Activated T-cell treated with anti-CD3 and anti-CD28 coated beads, Interleukin-2, amount 50 U/mL, for 72 hours (primary cell): Measurements from ENCODE around the gene RBMS1. TPM values are rescaled to one million over a fixed set of nuclear protein-coding genes. Genes with fewer than 3 reads are reported as not detected.

ENCODE experiments used
- ATAC-seq, 2 donors: fragments of 150-1000 bp; cut with Tn5 transposase; replicated peaks in 1 of 2; 2 replicates each; pipeline ENCODE4 v1.10.0; 2021; ENCODE audit warnings: moderate library complexity in 2 of 2, mild to moderate bottlenecking in 1 of 2
- DNase-seq, 2 donors: peaks; one replicate each; pipeline ENCODE4 v3.0.0; 2021 to 2022; ENCODE audit warnings: mixed read lengths in 1 of 2
- H3K27ac Mint-ChIP-seq: one replicate; pipeline ENCODE4 v1.8.0; 2022; ENCODE audit warnings: mild to moderate bottlenecking, moderate library complexity, mixed read lengths
- H3K27me3 Mint-ChIP-seq: one replicate; pipeline ENCODE4 v1.8.0; 2022; ENCODE audit warnings: low read depth, mixed read lengths
- H3K36me3 Mint-ChIP-seq, 2 donors: one replicate each; pipeline ENCODE4 v1.8.0; 2022; ENCODE audit warnings: mixed read lengths in 2 of 2, mild to moderate bottlenecking in 1 of 2; ENCODE audit not compliant: insufficient read depth in 2 of 2
- H3K4me1 Mint-ChIP-seq: one replicate; pipeline ENCODE4 v1.8.0; 2022; ENCODE audit warnings: low read depth, mixed read lengths
- H3K4me3 Mint-ChIP-seq, 2 donors: one replicate each; pipeline ENCODE4 v1.8.0; 2022; ENCODE audit warnings: mild to moderate bottlenecking in 2 of 2, mixed read lengths in 2 of 2, moderate library complexity in 2 of 2
- H3K9me3 Mint-ChIP-seq, 2 donors: one replicate each; pipeline ENCODE4 v1.8.0; 2022; ENCODE audit warnings: mixed read lengths in 2 of 2
- total RNA-seq, 2 donors: library from RNA; stranded (reverse); gene quantifications; one replicate each; pipeline ENCODE4 v1.2.3, GENCODE V29; 2022

Gene RBMS1
- total RNA-seq, 2 donors from 2014 or later = 48.4 to 55.1 TPM

DNA sequence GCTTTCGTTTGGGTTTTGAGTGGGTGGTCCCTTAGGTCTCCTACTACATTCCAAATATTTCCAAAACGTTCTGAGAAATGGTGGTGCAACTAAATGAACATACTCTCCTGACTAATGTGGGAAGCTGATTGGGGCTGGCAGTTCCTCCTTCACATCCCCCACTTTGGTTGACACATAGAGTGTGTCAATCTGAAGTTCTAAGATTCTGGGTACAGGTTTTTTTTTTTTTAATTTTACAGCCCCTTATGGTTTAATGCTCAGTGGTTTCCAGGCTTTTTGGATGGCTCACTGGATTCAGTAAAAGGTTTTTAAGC, 235.2 kb downstream of the RBMS1 start:
- H3K9me3 Mint-ChIP-seq = peaks cover 0 to 1% of the 10 kb centered on the region in 2 donors
- no peak overlapping the region for H3K27ac Mint-ChIP-seq
- no peak for ATAC-seq
- no peak for DNase-seq
- no peaks in the 10 kb centered on the region for H3K36me3 Mint-ChIP-seq
- H3K27me3 Mint-ChIP-seq = peaks cover 9% of the 10 kb centered on the region
- H3K4me3 Mint-ChIP-seq = no peak overlapping the region
- H3K4me1 Mint-ChIP-seq = no peaks in the 10 kb centered on the region

DNA sequence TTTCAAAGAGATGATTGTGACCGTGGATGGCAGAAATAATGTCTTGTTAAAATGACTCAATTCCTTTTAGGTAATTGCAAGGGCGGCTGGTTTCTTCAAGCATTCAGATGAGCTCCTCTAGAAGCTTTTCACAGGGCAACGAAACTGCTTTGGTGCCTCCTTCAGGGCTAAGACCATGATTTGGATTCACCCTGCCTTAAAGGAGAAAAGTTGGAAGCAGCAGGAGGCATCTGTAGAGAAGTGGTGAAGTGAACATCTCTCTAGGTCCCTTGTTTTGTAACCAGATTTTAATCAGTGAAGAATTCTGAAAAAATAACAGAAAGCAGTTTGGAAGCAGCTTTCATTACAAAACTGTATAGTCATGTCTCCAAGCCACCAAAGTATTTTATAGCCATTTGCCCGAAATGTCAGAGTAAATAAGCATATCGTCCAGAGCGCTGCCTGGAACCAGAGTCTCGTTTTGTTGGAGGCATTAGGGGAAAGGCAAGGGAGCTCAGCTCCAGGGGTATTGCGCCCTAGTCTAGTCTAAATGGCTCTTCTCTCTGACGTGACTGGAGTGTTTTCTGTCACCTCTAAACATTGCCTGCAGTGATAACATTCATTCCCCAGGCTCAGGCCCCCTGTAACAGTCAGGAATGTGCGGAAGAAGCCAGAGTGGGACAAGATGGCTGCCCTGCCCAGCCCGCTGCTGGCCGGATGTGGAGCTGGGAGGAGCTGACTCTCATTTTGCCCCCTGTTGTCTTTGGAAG, 235.7 kb downstream of the RBMS1 start:
- no peak for ATAC-seq

DNA sequence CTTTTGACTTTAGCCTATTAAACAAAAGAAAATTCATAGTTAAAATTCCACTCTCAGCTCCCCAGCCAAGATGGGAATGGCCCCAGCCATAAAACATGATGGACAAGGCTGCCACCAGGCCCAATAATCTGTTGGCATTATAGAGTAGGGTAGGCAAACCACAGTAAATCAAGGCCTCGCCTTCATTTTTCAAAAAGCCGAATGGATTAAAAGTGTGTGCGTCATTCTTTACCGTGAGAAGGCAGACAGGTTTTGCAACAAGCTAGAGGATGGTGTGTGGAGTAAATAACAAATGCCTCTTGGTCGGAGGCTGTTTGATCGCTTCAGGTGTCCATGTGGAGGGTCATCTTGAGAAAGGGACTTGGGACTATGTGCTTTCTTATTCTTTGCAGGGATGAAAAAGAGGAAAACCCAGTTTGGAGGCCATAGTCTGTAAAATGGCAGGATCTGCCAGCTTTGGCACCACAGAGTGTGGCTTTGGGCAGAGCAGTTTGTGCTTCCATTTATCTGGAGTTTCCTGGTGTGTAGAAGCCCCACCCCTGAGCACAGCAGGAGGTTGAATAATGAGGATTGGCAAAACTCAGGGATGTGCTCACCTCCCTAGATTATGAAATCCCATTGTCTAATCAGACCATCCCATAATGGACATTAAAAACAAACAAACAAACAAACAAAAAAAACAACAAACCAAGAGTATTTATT, 236.4 kb downstream of the RBMS1 start:
- DNase-seq = no peak
- Mint-ChIP-seq H3K9me3 (peaks cover 0 to 1% of the 10 kb centered on the region in 2 donors), H3K27ac (no peak overlapping the region), H3K4me3 (no peak overlapping the region), H3K27me3 (peaks cover 12% of the 10 kb centered on the region), H3K4me1 (no peaks in the 10 kb centered on the region), H3K36me3 (no peaks in the 10 kb centered on the region)
- ATAC-seq = no peak

More for the DNA sequence above, 235.7 kb downstream of the RBMS1 start:
- H3K4me1 Mint-ChIP-seq = no peaks in the 10 kb centered on the region
- no peak overlapping the region for H3K4me3 Mint-ChIP-seq
- DNase-seq = no peak
- H3K27ac Mint-ChIP-seq = no peak overlapping the region
- H3K9me3 Mint-ChIP-seq = peaks cover 0 to 1% of the 10 kb centered on the region in 2 donors
- H3K36me3 Mint-ChIP-seq = no peaks in the 10 kb centered on the region
- peaks cover 12% of the 10 kb centered on the region for H3K27me3 Mint-ChIP-seq

GRCh38 chr2:160256507-160256906, 237.1 kb downstream of the RBMS1 start:
- H3K36me3 Mint-ChIP-seq = no peaks in the 10 kb centered on the region
- H3K4me1 Mint-ChIP-seq = no peaks in the 10 kb centered on the region
- DNase-seq = no peak
- H3K27ac Mint-ChIP-seq = no peak overlapping the region
- H3K4me3 Mint-ChIP-seq = no peak overlapping the region
- peaks cover 0 to 1% of the 10 kb centered on the region in 2 donors for H3K9me3 Mint-ChIP-seq
- no peak for ATAC-seq
- peaks cover 7% of the 10 kb centered on the region for H3K27me3 Mint-ChIP-seq

GRCh38 chr2:160255408-160255807, 238.2 kb downstream of the RBMS1 start:
- Mint-ChIP-seq H3K4me1 (no peaks in the 10 kb centered on the region), H3K27ac (no peak overlapping the region), H3K4me3 (no peak overlapping the region), H3K9me3 (peaks cover 0 to 1% of the 10 kb centered on the region in 2 donors), H3K27me3 (peaks cover 5% of the 10 kb centered on the region), H3K36me3 (no peaks in the 10 kb centered on the region)
- no peak for DNase-seq
- ATAC-seq = no peak

DNA sequence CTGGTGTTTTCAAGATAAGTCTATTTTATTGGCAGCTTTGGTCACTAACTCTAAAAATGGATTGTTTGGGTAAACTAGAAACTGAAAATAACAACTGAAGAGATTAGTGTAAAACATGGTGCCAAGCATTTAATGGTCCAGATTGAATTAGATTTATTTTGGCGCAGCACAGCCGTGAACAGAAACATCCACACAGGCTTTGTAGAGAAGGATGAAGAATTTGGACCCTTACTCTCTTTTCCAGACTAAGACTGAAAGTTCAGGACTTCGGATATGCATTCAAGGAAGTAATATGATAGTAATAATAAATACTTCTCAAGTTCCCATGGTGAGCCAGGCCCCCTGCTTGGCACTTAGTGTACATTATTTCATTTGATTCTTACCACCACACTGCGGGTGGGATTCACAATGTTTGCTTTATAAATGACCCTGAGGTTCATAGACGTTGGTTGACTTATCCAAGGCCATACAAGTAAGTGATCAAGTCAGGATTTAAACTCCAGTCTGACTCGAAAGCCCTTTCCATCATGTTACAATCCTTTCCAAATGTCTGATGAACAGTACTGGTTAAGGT, 239.3 kb downstream of the RBMS1 start:
- peaks cover 5% of the 10 kb centered on the region for H3K27me3 Mint-ChIP-seq
- no peaks in the 10 kb centered on the region for H3K36me3 Mint-ChIP-seq
- H3K4me1 Mint-ChIP-seq = no peaks in the 10 kb centered on the region
- H3K27ac Mint-ChIP-seq = no peak overlapping the region
- DNase-seq (no peak), ATAC-seq (no peak)
- H3K4me3 Mint-ChIP-seq = no peak overlapping the region
- H3K9me3 Mint-ChIP-seq = no peaks in the 10 kb centered on the region

DNA sequence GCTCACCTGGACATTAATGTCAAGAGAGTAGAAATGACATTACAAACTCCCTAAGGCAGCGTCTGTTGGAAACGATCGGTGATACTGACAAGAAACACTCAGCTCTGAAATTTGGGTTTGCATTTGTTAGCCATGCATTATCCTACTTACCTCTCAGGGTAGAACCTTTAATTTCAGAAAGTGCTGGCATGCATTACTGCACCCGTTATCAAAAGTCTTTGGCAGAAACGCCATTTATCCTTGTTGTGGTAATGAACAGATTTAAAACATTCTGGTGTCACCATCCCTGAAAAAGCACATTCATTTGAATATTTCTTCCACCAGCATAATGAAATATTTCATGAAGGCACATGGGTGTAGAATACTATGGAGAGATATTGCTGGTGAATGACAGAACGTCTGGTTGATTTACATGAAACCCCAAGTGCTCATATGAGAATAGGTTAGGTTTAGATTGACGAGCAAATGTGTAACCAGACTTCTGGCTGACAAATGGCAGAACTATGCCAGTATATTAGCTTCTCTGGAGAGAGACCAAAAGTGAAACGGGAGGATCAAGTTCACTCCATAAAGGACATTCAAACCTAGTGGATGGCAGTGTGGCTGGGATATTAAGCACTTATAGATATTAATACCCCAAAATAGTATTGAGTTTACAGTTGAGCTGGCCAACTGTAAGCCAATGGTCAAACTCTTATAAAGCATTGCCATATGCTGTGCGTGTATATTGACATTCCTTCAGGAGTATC, 240.0 kb downstream of the RBMS1 start:
- DNase-seq (no peak), ATAC-seq (no peak)
- Mint-ChIP-seq H3K27ac (no peak overlapping the region), H3K4me3 (no peak overlapping the region), H3K4me1 (no peaks in the 10 kb centered on the region), H3K9me3 (no peaks in the 10 kb centered on the region), H3K36me3 (no peaks in the 10 kb centered on the region), H3K27me3 (peaks cover 5% of the 10 kb centered on the region)

DNA sequence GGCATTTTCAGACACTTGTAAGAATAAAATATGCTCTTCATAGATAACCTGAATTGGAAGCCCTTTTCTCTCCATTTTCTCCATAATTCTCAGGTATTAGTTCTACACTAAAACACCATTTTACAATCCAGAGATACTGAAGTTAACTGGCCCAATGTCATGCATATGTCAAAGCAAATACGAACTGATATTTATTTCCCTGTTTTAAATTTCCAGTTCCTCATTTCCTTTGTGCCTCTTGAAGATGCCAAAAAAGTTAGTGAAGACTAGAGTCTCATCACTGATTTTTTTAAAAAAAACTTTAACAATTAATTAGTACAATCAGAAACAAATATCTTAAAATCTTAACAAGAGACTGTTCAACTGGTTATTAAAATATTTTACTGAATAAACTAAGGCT, 240.7 kb downstream of the RBMS1 start:
- ATAC-seq = no peak
- Mint-ChIP-seq H3K4me1 (no peaks in the 10 kb centered on the region), H3K36me3 (no peaks in the 10 kb centered on the region)

GRCh38 chr2:160252278-160252887, 241.2 kb downstream of the RBMS1 start:
- ATAC-seq (no peak), DNase-seq (no peak)
- H3K9me3 Mint-ChIP-seq = no peaks in the 10 kb centered on the region
- no peaks in the 10 kb centered on the region for H3K36me3 Mint-ChIP-seq
- H3K27me3 Mint-ChIP-seq = peaks cover 5% of the 10 kb centered on the region
- no peak overlapping the region for H3K27ac Mint-ChIP-seq
- H3K4me1 Mint-ChIP-seq = no peaks in the 10 kb centered on the region
- H3K4me3 Mint-ChIP-seq = no peak overlapping the region

More for the DNA sequence above, 240.7 kb downstream of the RBMS1 start:
- DNase-seq = no peak
- H3K27ac Mint-ChIP-seq = no peak overlapping the region
- peaks cover 5% of the 10 kb centered on the region for H3K27me3 Mint-ChIP-seq
- no peak overlapping the region for H3K4me3 Mint-ChIP-seq
- no peaks in the 10 kb centered on the region for H3K9me3 Mint-ChIP-seq

- H3K36me3 Mint-ChIP-seq = no peaks in the 10 kb centered on the region
- H3K27me3 Mint-ChIP-seq = peaks cover 5% of the 10 kb centered on the region
- no peak for ATAC-seq
- no peak overlapping the region for H3K27ac Mint-ChIP-seq
- H3K4me1 Mint-ChIP-seq = no peaks in the 10 kb centered on the region
- DNase-seq = no peak
- no peak overlapping the region for H3K4me3 Mint-ChIP-seq
- no peaks in the 10 kb centered on the region for H3K9me3 Mint-ChIP-seq
Observed at GRCh38 chr2:160251569-160251968, 242.0 kb downstream of the RBMS1 start.

GRCh38 chr2:160249876-160250275, 243.7 kb downstream of the RBMS1 start:
- no peak overlapping the region for H3K27ac Mint-ChIP-seq
- H3K36me3 Mint-ChIP-seq = no peaks in the 10 kb centered on the region
- no peak for ATAC-seq
- H3K4me1 Mint-ChIP-seq = no peaks in the 10 kb centered on the region
- no peak overlapping the region for H3K4me3 Mint-ChIP-seq
- no peaks in the 10 kb centered on the region for H3K9me3 Mint-ChIP-seq
- DNase-seq = no peak
- H3K27me3 Mint-ChIP-seq = peaks cover 5% of the 10 kb centered on the region

GRCh38 chr2:160247296-160248035, 246.1 kb downstream of the RBMS1 start:
- DNase-seq = no peak
- H3K27ac Mint-ChIP-seq = no peak overlapping the region
- ATAC-seq = no peak
- no peak overlapping the region for H3K4me3 Mint-ChIP-seq
- no peaks in the 10 kb centered on the region for H3K9me3 Mint-ChIP-seq
- no peaks in the 10 kb centered on the region for H3K27me3 Mint-ChIP-seq
- H3K4me1 Mint-ChIP-seq = no peaks in the 10 kb centered on the region
- H3K36me3 Mint-ChIP-seq = no peaks in the 10 kb centered on the region
